Neuronal stem cell (in vitro differentiated cells): ENCODE data around the gene RAC2.

Experiments used
- DNase-seq: peaks from one replicate; pipeline ENCODE4 v3.0.0-alpha.2; 2013; ENCODE audit warnings: low spot score
- H2AFZ ChIP-seq: one replicate; pipeline ENCODE4 v1.6.1; 2013; ENCODE audit warnings: mild to moderate bottlenecking, low read length, inconsistent platforms
- H2AK5ac ChIP-seq: 2 replicates; pipeline ENCODE4 v1.6.1; 2013; ENCODE audit warnings: low read depth, mild to moderate bottlenecking, inconsistent platforms, low read length, moderate library complexity, mixed read lengths
- H2BK120ac ChIP-seq: 2 replicates; pipeline ENCODE4 v1.6.1; 2013; ENCODE audit warnings: low read depth, mild to moderate bottlenecking, inconsistent platforms, low read length, moderate library complexity, mixed read lengths
- H2BK12ac ChIP-seq: one replicate; pipeline ENCODE4 v1.6.1; 2013; ENCODE audit warnings: low read length, inconsistent platforms
- H2BK15ac ChIP-seq: 2 replicates; pipeline ENCODE4 v1.6.1; 2013; ENCODE audit warnings: mild to moderate bottlenecking, low read length, inconsistent platforms, mixed read lengths
- H2BK5ac ChIP-seq: one replicate; pipeline ENCODE4 v1.6.1; 2013; ENCODE audit warnings: inconsistent platforms, mild to moderate bottlenecking, low read length, moderate library complexity
- H3K14ac ChIP-seq: one replicate; pipeline ENCODE4 v1.6.1; 2013; ENCODE audit warnings: low read length, inconsistent platforms
- H3K18ac ChIP-seq: 2 replicates; pipeline ENCODE4 v1.6.1; 2013; ENCODE audit warnings: low read length, inconsistent platforms
- H3K23ac ChIP-seq: 2 replicates; pipeline ENCODE4 v1.6.1; 2013; ENCODE audit warnings: low read depth, mild to moderate bottlenecking, mixed read lengths, low read length, inconsistent platforms; ENCODE audit not compliant: poor library complexity
- H3K27ac ChIP-seq: replicated peaks from 3 replicates; pipeline ENCODE4 v1.5.1; 2013; ENCODE audit warnings: low read length, inconsistent platforms
- H3K27me3 ChIP-seq, 3 experiments: 2 replicates each; pipeline ENCODE4 v1.6.1; 2013; ENCODE audit warnings: low read length in 3 of 3, mild to moderate bottlenecking in 2 of 3, inconsistent platforms in 1 of 3, low read depth in 1 of 3, mixed read lengths in 1 of 3, moderate library complexity in 1 of 3; ENCODE audit not compliant: control insufficient read depth in 3 of 3, insufficient read depth in 3 of 3
- H3K36me3 ChIP-seq, 2 donors: replicated peaks in 1 of 2; 2 replicates each; pipeline ENCODE4 v1.6.1; 2013; ENCODE audit warnings: low read length in 2 of 2; ENCODE audit not compliant: control insufficient read depth in 2 of 2, insufficient read depth in 2 of 2
- H3K4ac ChIP-seq: 2 replicates; pipeline ENCODE4 v1.6.1; 2013; ENCODE audit warnings: inconsistent platforms, mild to moderate bottlenecking, low read length, moderate library complexity
- H3K4me1 ChIP-seq, 2 donors: 1 replicate in 1 of 2; 2 replicates in 1 of 2; pipeline ENCODE4 v1.6.1; 2013; ENCODE audit warnings: low read length in 2 of 2, low read depth in 1 of 2; ENCODE audit not compliant: control insufficient read depth in 2 of 2, insufficient read depth in 1 of 2
- H3K4me2 ChIP-seq: one replicate; pipeline ENCODE4 v1.6.1; 2013; ENCODE audit warnings: mild to moderate bottlenecking, low read length, inconsistent platforms; ENCODE audit not compliant: insufficient read depth, poor library complexity, severe bottlenecking
- H3K4me3 ChIP-seq, 2 donors: 2 replicates each; pipeline ENCODE4 v1.5.1; 2013; ENCODE audit warnings: low read length in 2 of 2, mild to moderate bottlenecking in 2 of 2, inconsistent platforms in 1 of 2, moderate library complexity in 1 of 2
- H3K79me1 ChIP-seq: one replicate; pipeline ENCODE4 v1.6.1; 2013; ENCODE audit warnings: low read depth, mild to moderate bottlenecking, inconsistent platforms, low read length, moderate library complexity
- H3K9ac ChIP-seq: one replicate; pipeline ENCODE4 v1.6.1; 2013; ENCODE audit warnings: mild to moderate bottlenecking, low read depth, low read length, inconsistent platforms; ENCODE audit not compliant: poor library complexity
- H3K9me3 ChIP-seq, 2 donors: replicated peaks in 1 of 2; 2 replicates each; pipeline versions ENCODE3 to v1.6.1; 2013; ENCODE audit warnings: low read length in 2 of 2, mild to moderate bottlenecking in 2 of 2, inconsistent platforms in 1 of 2, low read depth in 1 of 2, mixed read lengths in 1 of 2, moderate library complexity in 1 of 2; ENCODE audit not compliant: control insufficient read depth in 2 of 2, insufficient read depth in 1 of 2
- H4K8ac ChIP-seq: one replicate; pipeline ENCODE4 v1.6.1; 2013; ENCODE audit warnings: low read depth, mild to moderate bottlenecking, inconsistent platforms, low read length, moderate library complexity
- H4K91ac ChIP-seq: one replicate; pipeline ENCODE4 v1.6.1; 2013; ENCODE audit warnings: low read length, low read depth, mild to moderate bottlenecking, inconsistent platforms; ENCODE audit not compliant: poor library complexity
- WGBS, 2 donors: extraction: QIAGEN DNeasy Blood & Tissue Kit; methylation state at CpG; one replicate each; pipeline ENCODE4 v1.1.7; 2013; ENCODE audit warnings: missing lambda C conversion rate in 2 of 2, mixed read lengths in 1 of 2; ENCODE audit not compliant: insufficient read length in 2 of 2, insufficient replicate concordance in 1 of 2; ENCODE audit errors: extremely low coverage in 2 of 2; 5-methylcytosine and 5-hydroxymethylcytosine counted together

RAC2 gene

GRCh38 chr22:37214731-37215030 is 29.4 kb downstream of the RAC2 start:
- H2AFZ ChIP-seq = no peak overlapping the region
- H3K27me3 ChIP-seq = peaks cover 0 to 74% (median 0%) of the 10 kb centered on the region in 3 experiments
- H3K18ac ChIP-seq = no peak overlapping the region
- no peaks in the 10 kb centered on the region for H3K9me3 ChIP-seq
- peaks cover 9 to 11% of the 10 kb centered on the region in 2 donors for H3K4me1 ChIP-seq
- WGBS, 2 donors = no CpG with 5 or more reads among the region's 13 CpGs
- H3K9ac ChIP-seq = no peak overlapping the region
- H3K4me2 ChIP-seq = no peak overlapping the region
- no peak overlapping the region for H2BK120ac ChIP-seq
- H3K36me3 ChIP-seq = no peaks in the 10 kb centered on the region
- no peak overlapping the region for H2BK5ac ChIP-seq
- no peak overlapping the region for H2BK12ac ChIP-seq
- no peaks in the 10 kb centered on the region for H3K79me1 ChIP-seq
- DNase-seq = no peak
- H3K27ac ChIP-seq = no peak overlapping the region
- no peak overlapping the region for H3K14ac ChIP-seq
- no peak overlapping the region for H4K8ac ChIP-seq
- no peak overlapping the region for H3K4ac ChIP-seq
- no peak overlapping the region for H2AK5ac ChIP-seq
- no peak overlapping the region for H4K91ac ChIP-seq
- H3K4me3 ChIP-seq = no peak overlapping the region
- no peak overlapping the region for H3K23ac ChIP-seq
- H2BK15ac ChIP-seq = no peak overlapping the region

- H3K14ac ChIP-seq = no peak overlapping the region
- no peak overlapping the region for H3K4me3 ChIP-seq
- H3K4me1 ChIP-seq = peaks cover 9 to 11% of the 10 kb centered on the region in 2 donors
- H2BK120ac ChIP-seq = peak overlapping the region; percentile 16
- no CpG with 5 or more reads among the region's 13 CpGs for WGBS, 2 donors
- H3K79me1 ChIP-seq = no peaks in the 10 kb centered on the region
- no peak overlapping the region for H3K27ac ChIP-seq
- no peak overlapping the region for H3K4ac ChIP-seq
- H2AFZ ChIP-seq = no peak overlapping the region
- no peak overlapping the region for H3K9ac ChIP-seq
- DNase-seq = no peak
- peak overlapping the region; percentile 89 for H2AK5ac ChIP-seq
- no peak overlapping the region for H2BK15ac ChIP-seq
- peak overlapping the region; percentile 4 for H2BK5ac ChIP-seq
- no peaks in the 10 kb centered on the region for H3K9me3 ChIP-seq
- H4K91ac ChIP-seq = no peak overlapping the region
- peaks cover 0 to 73% (median 0%) of the 10 kb centered on the region in 3 experiments for H3K27me3 ChIP-seq
- H3K23ac ChIP-seq = no peak overlapping the region
- no peak overlapping the region for H3K4me2 ChIP-seq
- no peak overlapping the region for H2BK12ac ChIP-seq
- H3K18ac ChIP-seq = no peak overlapping the region
- H3K36me3 ChIP-seq = no peaks in the 10 kb centered on the region
- no peak overlapping the region for H4K8ac ChIP-seq
Measured at GRCh38 chr22:37213941-37214730, 29.9 kb downstream of the RAC2 start.

GRCh38 chr22:37213218-37213855 is 30.7 kb downstream of the RAC2 start:
- Histone ChIP-seq H3K79me1 (no peaks in the 10 kb centered on the region), H3K4me2 (no peak overlapping the region), H4K8ac (no peak overlapping the region), H3K36me3 (no peaks in the 10 kb centered on the region), H2BK15ac (peak overlapping the region; percentile 42), H3K27ac (no peak overlapping the region), H2BK12ac (peak overlapping the region; percentile 14), H3K4ac (no peak overlapping the region), H4K91ac (no peak overlapping the region), H2BK5ac (peak overlapping the region; percentile 4), H3K9ac (peak overlapping the region; percentile 17), H3K14ac (no peak overlapping the region), H2AK5ac (peak overlapping the region; percentile 89), H3K4me3 (no peak overlapping the region), H2BK120ac (no peak overlapping the region), H3K9me3 (no peaks in the 10 kb centered on the region), H3K18ac (peak overlapping the region; percentile 35), H2AFZ (no peak overlapping the region), H3K23ac (no peak overlapping the region), H3K27me3 (peaks cover 0 to 73% (median 0%) of the 10 kb centered on the region in 3 experiments), H3K4me1 (peaks cover 9 to 11% of the 10 kb centered on the region in 2 donors)
- DNase-seq = no peak
- no CpG with 5 or more reads among the region's 18 CpGs for WGBS, 2 donors

- peak within 1 kb of the TSS; percentile 65 for H2BK15ac ChIP-seq
- peak within 1 kb of the TSS; percentile 89 for H3K18ac ChIP-seq
- H3K36me3 ChIP-seq = no peaks in the 10 kb centered on the region
- H3K4me3 ChIP-seq = no peak within 1 kb of the TSS
- WGBS, 2 donors = no CpG with 5 or more reads among the region's 23 CpGs
- peak; percentile 32 for DNase-seq
- H2BK12ac ChIP-seq = peak within 1 kb of the TSS; percentile 14
- no peak within 1 kb of the TSS for H2BK120ac ChIP-seq
- peak within 1 kb of the TSS; percentile 26 for H2BK5ac ChIP-seq
- H3K4me2 ChIP-seq = peak within 1 kb of the TSS; percentile 41
- H3K79me1 ChIP-seq = no peaks in the 10 kb centered on the region
- peaks cover 9 to 11% of the 10 kb centered on the region in 2 donors for H3K4me1 ChIP-seq
- peak within 1 kb of the TSS; percentile 89 for H2AK5ac ChIP-seq
- no peak within 1 kb of the TSS for H3K4ac ChIP-seq
- H3K27me3 ChIP-seq = peaks cover 0 to 77% (median 0%) of the 10 kb centered on the region in 3 experiments
- H3K23ac ChIP-seq = peak within 1 kb of the TSS; percentile 67
- peak within 1 kb of the TSS; percentile 27 for H3K9ac ChIP-seq
- peak within 1 kb of the TSS; percentile 42 for H2AFZ ChIP-seq
- H3K9me3 ChIP-seq = no peaks in the 10 kb centered on the region
- H3K14ac ChIP-seq = peak within 1 kb of the TSS; percentile 58
- no peak within 1 kb of the TSS for H3K27ac ChIP-seq
- no peak within 1 kb of the TSS for H4K91ac ChIP-seq
- no peak within 1 kb of the TSS for H4K8ac ChIP-seq
Measured at GRCh38 chr22:37212174-37212906, 31.7 kb downstream of the RAC2 start, which contains the start of gene SSTR3. SSTR3 (minus strand) TSS chr22:37212477; CDS start chr22:37207803, 4,674 bp downstream.
